Stimulated activated CD8-positive, alpha-beta memory T cell treated with anti-CD3 and anti-CD28 coated beads, Interleukin-7, amount 100 ng/mL, for 4 hours (primary cell): ENCODE results near the gene GABRR3.
A peak's percentile ranks its signal among the peaks of the same experiment; 100 is the strongest.

Experiments
- DNase-seq, 2 donors: peaks; one replicate each; pipeline ENCODE4 v3.0.0-alpha.2; 2020; ENCODE audit warnings: low read depth in 2 of 2

Gene GABRR3

DNA sequence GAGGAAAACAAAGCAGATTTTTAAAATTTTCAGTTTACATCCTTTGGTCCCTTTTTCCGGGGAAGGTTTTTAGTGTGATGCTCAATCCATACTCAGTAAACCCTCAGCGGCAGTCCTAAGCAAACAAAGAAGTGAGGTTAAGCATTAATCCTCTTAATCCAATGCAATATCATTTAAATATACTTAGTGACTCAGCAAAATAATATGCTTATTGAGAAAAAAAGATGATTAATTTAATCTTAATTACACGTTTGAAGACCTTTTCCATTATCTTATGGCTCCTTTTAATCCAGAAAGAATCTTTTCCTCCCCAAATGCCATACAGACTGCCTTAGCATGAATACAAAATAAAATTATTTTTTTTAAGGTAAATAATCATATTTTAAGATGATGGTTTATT, at the start of gene GABRR3:
Gene GABRR3, minus strand, starts transcription at position 108 of the 400 bp plus-strand sequence. CDS start 328 bp downstream, outside the sequence.
- DNase-seq = no peak

DNA sequence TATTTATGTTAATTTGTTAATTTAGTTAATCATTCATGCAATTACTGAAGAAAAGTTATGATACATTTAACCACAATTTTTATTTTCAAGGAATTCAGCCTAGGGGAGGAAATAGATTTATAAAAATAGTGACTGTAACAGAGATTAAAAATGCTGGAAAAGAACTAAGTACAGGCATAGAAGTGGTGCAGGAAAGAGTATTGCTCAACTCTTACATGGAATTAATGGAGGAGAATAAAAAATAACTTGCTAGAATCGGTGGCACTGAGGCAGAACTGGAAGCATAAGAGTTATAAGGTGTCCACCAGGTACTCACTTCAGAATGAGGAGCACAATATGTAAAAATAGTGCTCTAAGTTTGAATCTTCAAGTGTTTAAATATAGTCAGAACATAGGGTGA, 38.4 kb upstream of the GABRR3 start:
- DNase-seq = no peak

DNA sequence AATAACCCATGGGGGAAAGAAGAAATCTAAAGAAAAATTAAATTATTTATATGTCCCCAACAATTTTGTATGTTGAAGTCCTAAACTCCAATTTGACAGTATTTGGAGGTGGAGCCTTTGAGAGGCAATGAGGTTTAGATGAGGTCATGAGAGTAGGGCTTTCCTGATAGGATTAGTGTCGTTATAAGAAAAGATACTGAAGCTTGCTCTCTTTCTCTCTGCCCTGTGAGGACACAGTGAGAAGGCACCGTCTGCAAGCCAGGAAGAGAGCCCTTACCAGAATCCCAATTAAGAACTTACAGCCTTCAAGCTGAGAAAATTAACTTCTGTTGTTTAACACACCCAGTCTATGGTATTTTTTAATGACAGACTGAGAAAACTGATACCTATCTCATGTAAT, 35.7 kb upstream of the GABRR3 start:
- DNase-seq = no peak

DNA sequence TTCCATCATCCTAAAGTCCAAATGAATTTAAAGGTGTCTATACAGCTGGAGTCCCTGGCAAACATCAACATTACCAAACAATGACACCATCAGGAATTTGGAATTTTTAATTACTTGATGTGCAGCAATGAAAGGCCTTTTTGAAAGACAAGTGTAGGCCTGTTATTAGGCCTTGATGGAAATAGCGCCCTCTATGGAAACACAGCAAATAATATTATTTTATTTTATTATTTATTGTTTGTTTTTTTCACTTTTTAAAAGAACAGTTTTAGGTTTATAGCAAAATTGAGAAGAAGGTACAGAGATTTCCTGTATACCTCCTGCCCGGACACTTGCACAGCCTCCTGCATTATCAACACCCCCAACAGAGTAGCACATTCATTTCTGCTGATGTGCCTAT, 33.7 kb upstream of the GABRR3 start:
- DNase-seq = no peak

DNA sequence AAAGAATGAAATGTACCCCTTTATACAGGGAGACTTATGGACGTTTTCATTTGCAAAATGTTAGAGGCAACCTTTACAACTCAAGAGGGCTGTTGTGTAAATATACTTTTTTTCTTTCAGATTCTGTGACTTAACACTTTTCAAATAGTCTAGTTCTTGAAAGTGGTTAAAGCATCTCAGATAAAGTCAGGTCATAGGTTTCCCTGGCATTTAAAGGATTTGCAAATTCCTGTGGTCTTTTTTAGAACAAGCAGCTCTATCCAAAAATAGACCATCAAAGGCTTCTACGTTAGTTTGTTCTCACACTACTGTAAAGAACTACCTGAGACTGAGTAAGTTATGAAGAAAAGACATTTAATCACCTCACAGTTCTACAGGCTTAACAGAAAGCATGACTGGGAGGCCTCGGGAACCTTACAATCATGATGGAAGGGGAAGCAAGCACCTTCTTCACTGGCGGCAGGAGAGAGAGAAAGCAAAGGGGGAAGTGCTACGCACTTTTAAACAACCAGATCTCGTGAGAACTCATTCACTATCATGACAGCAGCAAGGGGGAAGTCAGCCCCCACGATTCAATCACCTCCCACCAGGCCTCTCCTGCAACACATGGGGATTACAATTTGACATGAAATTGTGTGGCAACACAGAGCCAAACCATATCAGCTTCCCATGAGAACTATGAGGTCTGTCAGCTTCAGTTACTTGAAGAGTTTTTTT, 23.3 kb upstream of the GABRR3 start:
- DNase-seq = no peak

DNA sequence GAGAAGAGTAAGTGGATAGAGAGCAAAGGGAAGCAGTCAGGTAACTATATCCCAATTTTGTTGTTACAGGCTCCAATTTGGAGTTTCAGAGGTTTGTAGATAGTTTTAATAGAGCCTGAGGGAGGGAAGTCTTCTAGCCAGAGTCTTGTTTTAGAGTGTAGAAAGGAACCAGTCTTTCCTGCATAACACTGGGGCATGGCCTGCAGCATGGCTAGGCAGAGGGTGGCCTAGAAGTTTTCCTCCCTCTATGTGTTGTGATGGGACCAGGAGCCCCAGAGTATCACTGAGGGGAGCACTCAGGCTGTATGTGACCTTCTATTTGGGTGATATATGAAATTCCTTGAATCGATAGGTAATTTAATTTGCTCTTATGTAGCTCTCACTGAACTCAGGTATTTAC, 22.5 kb upstream of the GABRR3 start:
- DNase-seq = no peak

DNA sequence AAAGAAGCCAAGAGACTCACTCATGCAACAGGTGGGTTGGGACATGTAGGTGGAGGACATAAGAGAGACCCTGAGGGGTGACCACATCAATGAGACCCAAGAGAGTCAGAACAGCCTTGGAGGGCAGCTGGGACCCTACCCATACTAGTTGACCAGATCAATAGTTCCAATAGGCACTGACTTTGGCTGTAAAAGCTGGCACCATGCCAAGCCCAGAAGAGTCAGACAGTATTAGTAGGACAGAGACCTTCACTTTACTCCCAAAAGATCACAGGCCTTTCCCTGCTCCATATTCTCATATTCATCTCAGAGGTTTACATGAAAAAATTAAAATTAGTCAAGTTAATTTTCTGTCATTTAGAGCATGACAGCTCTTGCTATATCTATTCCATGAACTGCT, 20.9 kb upstream of the GABRR3 start:
- no peak for DNase-seq

DNA sequence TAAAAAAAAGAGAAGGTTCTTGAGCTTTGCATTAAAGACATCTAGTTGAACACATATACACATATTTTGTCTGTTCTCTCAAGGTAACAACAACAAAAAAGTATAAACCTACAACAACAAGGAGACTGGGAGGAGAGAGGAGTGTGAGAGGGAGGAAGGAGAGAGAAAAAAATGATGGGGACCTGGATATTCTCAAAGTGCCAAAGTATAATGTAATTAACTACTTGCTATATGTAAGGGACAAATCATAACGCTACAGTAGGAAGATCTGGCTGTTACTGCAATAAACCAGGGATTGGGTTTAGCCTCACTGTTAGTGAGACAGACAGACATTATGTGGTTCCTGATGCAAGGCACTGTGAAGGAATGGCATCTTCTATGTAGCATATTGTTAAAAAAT, 14.2 kb upstream of the GABRR3 start:
- no peak for DNase-seq

DNA sequence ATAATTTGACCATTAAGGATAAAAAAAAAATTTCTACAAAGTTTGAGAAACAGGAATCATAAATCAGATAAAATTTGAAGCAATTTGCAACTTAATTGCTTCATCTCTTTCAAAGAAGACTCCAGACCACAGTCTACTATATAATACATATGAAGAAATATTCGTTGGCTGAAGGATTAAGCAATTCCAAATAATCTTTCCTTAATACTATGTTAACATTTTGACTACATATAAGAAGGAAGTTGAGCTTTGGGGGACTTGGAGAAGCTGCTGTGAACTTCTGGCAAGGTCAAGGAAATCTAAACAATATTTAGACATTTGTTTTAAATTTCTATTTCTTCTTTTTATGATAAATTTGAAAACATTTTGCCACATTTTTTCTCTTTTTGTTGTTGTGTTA, 13.5 kb upstream of the GABRR3 start:
- no peak for DNase-seq

DNA sequence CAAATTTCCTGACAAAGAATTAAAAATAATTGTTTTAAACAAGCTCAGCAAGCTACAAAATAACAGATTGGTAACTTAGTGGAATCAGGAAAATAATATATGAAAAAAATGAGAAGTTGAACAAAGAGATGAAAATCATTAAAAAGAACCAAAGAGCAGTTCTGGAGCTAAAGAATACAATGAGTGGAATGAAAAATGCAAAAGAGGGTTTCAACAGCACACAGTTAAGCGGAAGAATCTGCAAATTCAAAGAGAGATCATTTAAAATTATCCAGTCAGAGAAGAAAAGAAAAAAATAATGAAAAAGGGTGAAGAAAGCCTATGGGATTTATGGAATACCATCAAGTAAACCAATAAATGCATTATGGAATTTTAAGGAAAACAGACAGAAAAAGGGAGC, 6.2 kb upstream of the GABRR3 start:
- no peak for DNase-seq

DNA sequence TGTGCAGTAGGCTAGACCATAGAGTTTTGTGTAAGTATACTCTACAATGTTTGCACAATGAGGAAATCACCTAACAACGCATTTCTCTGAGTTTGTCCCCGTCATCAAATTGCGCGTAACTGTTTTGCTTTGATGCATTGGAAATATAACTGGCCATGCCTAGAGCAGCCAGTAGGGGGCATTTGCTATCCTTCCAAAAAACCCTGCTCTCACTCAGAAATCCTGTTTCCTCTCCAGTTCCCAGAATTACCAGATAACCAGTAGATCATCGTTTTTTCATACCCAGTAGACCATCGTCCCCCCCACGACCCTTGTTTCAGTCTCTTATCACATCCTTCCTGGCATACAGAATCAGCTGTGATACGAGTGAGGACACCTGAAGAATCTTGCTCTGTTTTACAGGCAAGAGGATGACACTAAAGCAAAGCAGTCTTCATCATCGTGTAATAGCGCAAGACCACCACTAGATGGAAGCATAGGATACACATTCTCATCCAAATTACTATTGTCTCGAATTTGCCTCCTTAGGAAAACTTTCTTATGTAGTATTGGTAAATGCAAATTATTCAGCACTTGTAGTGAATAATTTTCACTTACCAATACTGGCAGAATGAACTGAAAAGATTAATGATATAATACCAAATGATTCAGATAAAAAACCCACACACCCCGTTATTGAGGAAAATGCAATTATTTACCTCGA, 4.4 kb upstream of the GABRR3 start:
- peak; percentile 34 to 44 for DNase-seq

DNA sequence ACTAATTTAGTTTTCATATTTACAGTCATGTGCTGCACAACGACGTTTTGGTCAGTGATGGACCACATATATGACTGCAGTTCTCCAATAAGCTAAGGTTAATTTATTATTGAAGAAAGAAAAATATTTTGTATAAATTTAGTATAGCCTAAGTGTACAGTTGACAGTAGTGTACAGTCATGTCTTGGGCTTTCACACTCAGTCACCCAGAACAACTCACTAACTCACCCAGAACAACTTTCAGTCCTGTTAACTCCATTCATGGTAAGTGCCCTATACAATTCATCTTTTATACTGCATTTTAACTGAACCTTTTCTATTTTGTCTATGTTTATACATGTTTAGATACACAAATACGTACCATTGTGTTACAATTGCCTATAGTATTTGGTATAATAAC, 3.8 kb upstream of the GABRR3 start:
- no peak for DNase-seq

DNA sequence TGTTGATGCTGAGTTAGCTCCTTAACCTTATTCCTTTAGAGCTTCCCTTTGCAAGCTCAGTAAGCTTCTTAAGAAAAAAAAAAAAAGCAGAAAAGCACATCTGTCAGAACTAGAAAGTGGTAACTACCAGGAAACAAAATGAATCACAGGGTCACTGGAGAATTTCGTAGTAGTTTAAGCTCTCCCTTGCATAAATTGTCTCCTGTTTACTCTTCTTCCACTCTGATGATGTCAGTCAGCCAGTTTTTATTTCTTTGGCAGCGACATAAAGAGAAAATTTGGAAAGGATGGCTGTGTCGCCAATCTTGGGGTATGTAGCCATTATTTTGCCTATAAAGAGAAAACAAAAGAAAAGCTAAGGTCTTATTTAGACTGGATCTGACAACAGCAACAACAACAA, 3.2 kb upstream of the GABRR3 start:
- no peak for DNase-seq

DNA sequence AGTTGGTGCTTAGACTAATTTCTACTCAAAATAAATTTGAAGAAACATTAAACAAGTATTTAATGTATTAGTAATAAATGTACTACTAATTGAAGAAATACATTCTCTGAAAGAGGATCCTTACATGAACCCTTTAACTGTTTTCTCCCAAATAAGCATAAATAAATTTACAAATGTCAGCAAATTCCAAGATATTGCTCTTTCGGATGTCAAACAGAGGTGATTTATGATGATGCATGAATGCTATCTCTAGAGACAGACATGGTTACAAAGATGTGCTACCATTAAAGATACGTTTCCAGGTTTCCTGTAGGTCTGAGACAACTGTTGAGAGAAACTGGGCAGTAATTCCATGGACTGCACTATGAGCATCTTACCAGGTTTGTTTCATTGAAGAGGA, 629 bp downstream of the GABRR3 start:
- no peak for DNase-seq

DNA sequence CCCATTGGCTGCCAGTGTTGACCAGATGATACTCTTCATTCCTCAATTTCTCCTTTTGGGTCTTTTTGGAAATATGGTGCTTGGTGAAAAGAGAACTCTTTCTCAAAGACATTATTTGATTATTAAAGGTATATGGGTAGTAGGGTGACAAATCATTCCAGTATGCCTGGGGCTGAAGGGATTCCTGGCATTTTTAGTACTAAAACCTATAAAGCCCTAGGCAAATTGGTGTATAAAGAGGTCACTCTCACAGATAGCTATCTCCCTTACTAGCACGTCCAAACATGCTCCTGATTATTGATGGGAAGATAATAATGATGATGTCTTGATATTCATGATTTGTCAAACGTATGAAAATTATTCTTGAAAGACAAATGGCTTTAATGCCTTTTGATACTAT, 1.1 kb downstream of the GABRR3 start:
- DNase-seq = no peak

DNA sequence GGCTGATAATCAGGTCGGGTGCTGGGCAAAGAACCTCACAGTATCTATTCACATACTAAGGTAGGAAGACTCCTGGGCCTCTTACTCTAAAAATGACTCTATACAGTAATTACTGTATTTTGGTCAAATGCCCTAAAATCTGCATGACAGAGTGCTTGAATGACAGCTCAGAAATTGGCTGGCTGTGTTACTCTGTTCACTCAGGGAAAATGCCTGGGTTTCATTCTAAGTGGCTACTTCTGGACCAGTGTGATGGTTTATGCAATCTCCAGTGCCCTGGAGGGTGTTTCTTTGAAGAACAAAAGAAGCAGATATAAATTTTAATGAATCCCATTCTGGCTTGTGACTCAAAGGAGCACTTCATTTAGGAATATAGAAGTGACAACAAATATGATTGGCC, 2.2 kb downstream of the GABRR3 start:
- no peak for DNase-seq

DNA sequence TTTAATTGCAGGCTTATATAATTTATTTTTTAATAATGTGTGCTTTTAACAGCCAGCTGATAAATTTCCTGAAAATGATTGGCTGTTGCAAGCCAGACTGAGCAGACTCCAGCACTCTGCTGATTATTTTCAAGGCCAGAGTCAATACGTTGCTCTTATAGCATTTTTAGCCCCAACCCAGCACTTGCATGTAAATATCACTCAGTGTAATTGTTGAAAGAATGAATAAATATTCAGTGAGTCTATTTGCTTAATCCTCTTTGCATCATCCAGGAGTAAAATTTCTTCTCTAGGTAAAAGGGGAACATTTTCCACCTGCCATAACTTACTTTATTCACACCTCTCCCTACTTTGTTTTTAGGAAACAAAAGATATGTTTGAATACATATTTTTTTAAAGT, 2.9 kb downstream of the GABRR3 start:
- no peak for DNase-seq

DNA sequence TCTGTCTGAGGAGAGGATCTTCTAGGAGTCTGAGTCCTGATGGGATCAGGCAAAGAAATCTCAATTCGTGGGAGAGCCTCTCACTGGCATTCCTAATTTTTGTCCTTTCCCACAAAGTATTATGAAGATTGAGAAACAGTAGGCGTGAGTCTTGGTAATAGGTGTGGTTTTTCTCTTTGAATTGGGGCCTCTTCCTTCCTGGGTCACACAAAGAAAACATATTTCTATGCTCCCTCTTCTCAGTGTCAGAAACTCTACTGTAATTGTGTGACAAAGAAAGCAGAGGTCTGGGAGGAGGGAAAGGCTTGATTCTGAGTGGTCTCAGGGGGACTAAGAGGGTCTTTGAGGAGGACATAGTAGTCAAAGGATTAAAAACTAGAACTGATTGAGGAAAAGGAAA, 6.0 kb downstream of the GABRR3 start:
- DNase-seq = no peak

DNA sequence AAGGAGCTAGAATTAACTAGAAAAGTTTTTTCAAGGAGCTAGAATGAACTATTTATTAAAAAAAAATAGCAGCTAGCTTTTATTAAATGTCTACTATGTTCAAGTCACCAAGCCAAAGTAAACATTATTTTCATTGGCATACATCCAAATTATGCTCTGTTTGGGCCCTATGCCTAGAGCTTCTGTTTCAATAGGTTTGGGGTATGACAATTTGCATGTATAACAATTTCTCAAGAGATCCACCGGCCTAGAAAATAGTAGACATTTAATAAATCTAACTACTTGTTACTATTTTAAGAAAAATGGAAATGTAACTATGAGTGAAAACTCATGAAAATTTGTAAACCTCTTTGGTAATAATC, 8.0 kb downstream of the GABRR3 start:
- no peak for DNase-seq

DNA sequence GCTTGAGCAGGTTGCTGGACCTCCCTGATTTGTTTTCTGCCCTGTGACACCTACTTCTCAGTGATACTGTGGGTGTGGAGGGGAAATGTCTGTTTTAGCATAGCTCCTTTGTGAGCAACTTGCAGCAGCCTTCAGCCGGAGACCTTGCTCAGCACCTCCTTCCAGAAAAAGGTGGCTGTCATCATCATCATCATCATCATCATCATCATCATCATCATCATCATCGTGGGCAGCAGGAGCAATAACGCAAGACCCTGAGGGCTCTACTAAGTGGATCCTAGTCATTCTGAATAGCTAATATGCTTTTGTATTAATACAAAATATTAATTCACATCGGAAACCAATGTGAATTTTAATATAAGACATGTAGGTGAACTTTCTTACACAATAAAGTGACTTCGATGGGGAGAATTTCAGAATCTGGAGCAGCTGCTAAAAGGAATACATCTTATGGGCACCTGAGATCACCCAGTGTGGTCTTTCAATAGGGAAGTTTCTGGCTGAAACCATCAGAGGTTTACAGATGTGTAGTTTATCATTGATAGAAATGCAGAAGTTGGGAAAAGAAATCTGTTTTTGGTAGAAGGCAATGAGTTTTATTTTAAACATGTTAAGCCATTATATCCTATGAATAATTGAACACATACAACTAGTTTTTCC, 8.6 kb downstream of the GABRR3 start:
- DNase-seq = no peak

DNA sequence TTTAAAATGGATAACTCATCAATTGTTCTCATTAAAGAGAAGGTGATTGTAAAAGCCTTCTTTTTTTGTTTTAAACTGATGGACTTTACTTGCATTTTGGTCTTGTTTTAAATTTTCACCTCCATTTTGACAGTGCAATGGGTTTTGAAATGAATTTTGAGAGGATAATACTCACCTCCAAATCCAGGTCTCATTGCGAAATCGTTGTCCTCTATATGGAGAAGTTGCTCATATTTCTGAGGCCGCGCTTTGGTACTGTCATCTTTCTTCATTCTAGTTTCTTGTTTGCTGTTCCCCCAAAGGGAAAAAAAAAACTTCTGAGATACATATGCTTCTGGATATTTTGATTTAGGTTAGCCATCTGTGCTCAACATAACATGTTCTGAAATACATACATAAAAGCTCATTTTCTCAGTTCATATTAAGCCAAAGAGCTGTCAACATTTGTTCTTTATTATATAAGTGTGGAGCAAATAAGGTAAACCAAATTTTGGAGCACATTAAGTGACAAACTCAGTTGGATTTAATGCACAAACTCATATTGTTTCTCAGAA, 9.6 kb downstream of the GABRR3 start:
- no peak for DNase-seq

DNA sequence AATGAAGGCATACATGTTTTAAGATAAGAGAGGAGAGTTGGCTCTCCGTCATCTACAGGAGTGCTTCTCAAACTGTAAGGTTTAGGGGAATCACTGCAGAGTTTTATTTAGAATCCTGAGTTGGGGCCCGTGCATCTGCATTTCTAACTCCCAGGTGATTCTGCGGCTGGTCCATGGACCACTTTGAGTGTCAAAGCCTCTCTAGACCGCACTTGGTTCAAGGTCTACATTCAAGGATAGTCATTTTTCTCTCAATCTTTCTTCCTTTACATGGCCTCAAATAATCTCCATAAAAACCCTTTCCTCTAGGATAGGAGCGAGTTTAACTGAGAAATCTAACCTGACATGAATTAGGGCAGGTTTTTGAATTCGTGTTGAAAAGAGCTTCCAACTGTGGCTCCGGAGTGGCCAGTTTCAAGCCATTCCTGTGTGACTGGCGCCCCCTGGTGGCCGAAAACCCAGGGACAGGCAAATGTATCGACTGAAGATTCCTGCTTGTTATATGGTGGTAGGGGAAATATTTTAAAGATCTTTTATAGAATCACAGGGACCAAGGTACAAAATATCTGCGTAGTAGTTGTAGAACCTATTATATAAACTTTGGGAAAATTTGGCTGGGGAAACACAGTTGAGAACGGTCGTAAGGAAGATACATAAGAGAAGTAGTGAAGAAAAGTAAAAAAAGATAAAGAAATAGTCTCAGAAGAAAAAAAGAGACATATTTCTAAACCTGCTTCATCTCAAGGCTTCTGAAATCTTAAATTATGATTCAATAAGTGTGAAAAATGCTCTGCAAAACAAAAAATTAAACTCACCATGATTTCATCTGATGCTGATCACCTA, 11.9 kb downstream of the GABRR3 start:
- DNase-seq = peak; percentile 73 to 85
